ENCODE measurements around the gene LSR.
"Not testable (repeated sequence)": the region's sequence is repeated elsewhere in the genome, so short reads cannot be mapped to it uniquely, and the experiment has no call there.

Gene LSR

GRCh38 chr19:35286101-35286500 lies 37.3 kb downstream of the LSR start:
- not testable (repeated sequence) for DNase-seq (ENCODE audit: low spot score)

- DNase-seq (ENCODE audit: low spot score): no peak
These were observed 38.9 kb downstream of the LSR start for GRCh38 chr19:35287713-35288112.

GRCh38 chr19:35288331-35288730 lies 39.5 kb downstream of the LSR start:
- no peak for DNase-seq (ENCODE audit: low spot score)

GRCh38 chr19:35288906-35289305 lies 40.1 kb downstream of the LSR start:
- DNase-seq (ENCODE audit: low spot score): no peak

DNA sequence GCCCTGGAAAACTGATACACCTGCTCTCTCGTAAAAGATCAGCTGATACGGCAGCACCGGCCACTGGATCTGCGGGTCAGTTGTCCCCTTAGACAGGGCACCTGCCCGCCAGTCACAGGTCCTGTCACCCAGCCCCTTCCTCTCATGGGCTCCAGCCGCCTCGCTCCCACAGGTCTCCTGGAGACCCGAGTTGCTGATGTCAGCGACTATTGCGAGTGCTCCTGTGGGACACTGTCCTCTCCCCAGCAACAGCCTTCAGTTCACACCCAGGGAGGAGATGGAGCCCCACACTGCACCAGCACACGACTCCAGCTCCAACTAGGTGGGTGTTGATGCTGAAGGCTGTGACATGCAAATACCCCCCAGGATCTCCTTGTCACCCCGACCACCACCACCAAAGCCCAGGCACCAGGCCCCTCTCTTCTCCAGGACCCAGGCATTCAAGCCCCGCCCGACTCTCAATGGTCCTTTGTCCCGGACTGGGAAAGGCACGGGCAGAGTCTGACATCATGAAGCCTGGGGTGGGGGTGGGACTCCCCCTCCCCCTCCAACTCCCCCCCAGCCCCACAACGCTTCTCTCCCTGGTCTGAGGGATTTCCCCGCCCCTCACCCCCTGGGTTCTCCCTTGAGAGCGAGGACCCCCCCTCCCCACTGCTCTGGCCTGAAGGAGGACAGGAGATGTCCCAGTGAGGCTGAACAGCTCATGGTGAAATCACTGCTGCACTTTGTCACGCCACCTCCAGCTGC lies 41.8 kb downstream of the LSR start:
- DNase-seq (ENCODE audit: low spot score): no peak

- no peak for DNase-seq (ENCODE audit: low spot score)
These were observed 42.5 kb downstream of the LSR start for GRCh38 chr19:35291259-35291658.

DNA sequence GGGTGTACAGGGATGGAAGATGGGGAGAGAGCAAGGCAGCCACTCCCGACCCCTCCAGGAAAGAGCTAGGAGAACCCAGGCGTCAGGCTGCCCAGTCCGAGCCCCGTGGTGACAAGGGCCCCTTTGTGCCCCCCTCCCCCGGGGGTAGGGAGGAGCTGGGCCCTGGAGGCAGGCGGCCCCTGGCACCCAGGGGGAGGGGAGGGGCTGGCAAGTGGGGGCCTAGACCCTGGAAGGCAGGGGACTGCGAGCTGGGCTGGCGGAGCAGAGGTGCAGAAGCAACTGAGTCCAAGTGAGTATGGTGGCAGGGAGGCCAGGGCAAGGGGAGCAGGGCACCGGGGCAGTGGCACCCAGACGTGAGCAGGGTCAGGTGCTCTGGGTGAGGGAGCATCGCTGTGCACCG lies 43.1 kb downstream of the LSR start, which contains the start of gene MAG:
Gene MAG, plus strand, starts transcription at position 246 of the 400 bp plus-strand sequence. CDS start 3,248 bp downstream, outside the sequence.
- no peak for DNase-seq (ENCODE audit: low spot score)

GRCh38 chr19:35292421-35293362 lies 43.9 kb downstream of the LSR start:
- DNase-seq (ENCODE audit: low spot score): no peak

- DNase-seq (ENCODE audit: low spot score): no peak
These were observed 44.5 kb downstream of the LSR start for GRCh38 chr19:35293363-35293739.

DNA sequence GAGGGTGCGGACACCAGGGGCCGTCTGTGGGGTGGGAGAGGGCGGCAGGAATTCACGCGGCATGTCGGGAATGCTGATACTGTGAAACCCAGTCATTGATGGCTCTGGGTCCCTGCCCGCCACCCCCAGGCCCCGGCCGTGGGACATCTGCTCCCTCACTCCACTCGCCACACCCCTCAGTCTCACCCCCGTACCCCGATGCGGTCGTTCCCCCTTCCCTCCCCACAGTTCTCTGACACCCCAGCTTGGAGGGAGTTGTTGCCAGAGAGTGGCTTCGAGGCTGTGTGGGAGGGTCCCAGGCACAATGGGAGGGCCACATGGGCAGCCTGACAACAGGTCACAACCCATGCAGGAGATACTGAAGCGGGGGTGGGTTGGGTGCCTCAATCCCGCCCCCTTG lies 45.0 kb downstream of the LSR start:
- DNase-seq (ENCODE audit: low spot score): no peak

DNA sequence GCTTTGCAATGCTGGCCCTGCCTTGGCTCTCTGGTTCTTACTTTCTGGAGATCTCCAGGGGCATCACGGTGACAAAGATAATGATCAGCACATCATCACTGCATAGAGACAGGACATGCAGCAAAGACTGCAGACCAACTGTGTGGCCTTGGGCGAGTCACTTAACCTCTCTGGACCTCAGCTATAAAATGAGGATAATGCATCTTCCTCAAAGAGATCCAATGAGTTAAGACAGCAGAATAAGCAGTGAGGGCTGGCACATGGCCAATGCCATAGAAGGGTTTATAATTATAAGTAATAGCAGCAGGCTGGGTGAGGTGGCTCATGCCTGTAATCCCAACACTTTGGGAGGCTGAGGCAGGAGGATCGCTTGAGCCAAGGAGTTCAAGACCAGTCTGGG lies 45.5 kb downstream of the LSR start:
- no peak for DNase-seq (ENCODE audit: low spot score)

DNA sequence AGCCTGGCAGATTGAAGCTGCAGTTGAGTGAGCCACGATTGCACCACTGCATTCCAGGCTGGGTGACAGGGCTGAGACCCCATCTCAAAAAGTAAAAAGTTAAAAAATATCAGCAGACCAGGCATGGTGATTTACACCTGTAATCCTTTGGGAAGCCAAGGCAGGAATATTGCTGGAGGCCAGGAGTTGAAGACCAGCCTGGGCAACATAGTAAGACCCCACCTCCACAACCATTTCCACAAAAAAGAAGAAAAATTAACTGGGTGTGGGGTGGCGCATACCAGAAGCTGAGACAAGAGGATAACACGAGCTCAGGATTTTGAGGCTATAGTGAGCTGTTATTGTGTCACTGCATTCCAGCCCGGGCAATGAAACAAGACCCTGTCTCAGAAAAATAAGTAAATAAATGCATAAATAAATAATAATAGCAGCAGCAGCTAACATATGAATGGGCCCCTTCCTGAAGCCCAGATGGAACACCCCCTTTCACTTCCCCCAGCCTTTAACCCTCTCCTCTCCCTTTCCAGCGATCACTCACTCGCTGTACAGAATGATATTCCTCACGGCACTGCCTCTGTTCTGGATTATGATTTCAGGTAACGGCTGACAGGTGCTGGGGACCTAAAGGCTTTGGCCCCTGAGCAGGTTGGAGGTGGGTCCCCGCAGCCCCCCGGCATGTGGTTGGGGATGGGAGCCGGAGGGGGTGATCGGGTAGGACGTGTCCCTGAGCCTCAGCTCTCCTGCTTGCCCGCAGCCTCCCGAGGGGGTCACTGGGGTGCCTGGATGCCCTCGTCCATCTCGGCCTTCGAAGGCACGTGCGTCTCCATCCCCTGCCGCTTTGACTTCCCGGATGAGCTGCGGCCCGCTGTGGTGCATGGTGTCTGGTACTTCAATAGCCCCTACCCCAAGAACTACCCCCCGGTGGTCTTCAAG lies 46.3 kb downstream of the LSR start:
- DNase-seq (ENCODE audit: low spot score): no peak

DNA sequence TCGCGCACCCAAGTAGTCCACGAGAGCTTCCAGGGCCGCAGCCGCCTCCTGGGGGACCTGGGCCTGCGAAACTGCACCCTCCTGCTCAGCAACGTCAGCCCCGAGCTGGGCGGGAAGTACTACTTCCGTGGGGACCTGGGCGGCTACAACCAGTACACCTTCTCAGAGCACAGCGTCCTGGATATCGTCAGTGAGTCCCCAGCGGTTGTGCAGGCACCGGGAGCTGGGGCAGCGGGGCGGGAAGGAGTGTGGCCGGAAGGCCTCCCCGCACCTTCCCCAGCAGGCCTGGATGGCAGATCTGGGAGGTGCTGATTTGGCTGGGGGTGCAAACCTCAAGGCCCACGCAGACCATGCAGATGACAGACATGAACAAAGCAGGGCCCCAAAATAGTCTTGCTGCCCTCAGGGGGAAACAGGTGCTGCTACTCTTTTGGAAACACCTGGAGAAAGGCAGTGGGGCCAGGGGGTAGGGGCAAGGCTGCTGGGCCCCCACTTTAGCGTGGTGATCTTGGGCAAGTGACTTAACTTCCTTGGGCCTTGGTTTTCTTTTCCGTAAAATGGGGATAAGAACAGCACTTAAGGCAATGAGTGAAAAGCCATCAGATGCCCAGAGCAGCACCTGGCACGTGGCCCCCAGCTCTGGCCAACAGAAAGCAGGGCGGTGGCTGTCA lies 47.1 kb downstream of the LSR start:
- DNase-seq (ENCODE audit: low spot score): no peak

- DNase-seq (ENCODE audit: low spot score): no peak
These were observed 48.1 kb downstream of the LSR start for GRCh38 chr19:35296644-35297514.

- DNase-seq (ENCODE audit: low spot score): no peak
These were observed 48.7 kb downstream of the LSR start for GRCh38 chr19:35297515-35297848.

- DNase-seq (ENCODE audit: low spot score): no peak
These were observed 49.1 kb downstream of the LSR start for GRCh38 chr19:35297922-35298321.

DNA sequence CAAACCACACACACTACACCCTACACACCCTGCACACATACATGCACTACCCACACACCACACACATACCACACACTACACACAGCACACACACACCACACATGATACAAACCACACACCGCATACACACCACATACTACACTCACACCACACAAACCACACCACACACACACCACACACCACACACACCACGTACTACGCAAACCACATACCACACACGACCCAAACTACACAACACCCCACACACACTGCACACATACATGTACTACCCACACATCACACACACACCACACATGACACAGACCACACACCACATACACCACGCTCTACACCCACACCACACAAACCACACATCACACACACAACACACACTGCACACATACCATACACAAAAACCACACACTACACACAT lies 49.8 kb downstream of the LSR start:
- DNase-seq (ENCODE audit: low spot score): no peak

DNA sequence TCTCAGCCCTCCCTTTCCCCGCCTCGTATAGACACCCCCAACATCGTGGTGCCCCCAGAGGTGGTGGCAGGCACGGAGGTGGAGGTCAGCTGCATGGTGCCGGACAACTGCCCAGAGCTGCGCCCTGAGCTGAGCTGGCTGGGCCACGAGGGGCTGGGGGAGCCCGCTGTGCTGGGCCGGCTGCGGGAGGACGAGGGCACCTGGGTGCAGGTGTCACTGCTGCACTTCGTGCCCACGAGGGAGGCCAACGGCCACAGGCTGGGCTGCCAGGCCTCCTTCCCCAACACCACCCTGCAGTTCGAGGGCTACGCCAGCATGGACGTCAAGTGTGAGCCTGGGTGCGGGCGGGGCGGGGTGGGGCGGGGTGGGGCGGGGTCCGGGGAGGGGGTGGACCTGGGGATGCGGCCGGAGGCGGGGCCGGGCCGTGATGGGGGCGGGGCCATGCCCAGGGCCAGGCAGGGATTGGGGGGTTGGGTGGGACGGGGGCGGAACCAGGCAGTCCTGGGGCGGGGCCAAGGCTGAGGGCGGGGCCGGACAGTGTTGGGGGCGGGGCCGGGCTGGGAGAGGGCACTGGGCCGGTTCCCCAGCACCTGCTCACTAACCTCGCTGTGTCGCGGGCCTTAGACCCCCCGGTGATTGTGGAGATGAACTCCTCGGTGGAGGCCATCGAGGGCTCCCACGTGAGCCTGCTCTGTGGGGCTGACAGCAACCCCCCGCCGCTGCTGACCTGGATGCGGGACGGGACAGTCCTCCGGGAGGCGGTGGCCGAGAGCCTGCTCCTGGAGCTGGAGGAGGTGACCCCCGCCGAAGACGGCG lies 50.9 kb downstream of the LSR start:
- no peak for DNase-seq (ENCODE audit: low spot score)

DNA sequence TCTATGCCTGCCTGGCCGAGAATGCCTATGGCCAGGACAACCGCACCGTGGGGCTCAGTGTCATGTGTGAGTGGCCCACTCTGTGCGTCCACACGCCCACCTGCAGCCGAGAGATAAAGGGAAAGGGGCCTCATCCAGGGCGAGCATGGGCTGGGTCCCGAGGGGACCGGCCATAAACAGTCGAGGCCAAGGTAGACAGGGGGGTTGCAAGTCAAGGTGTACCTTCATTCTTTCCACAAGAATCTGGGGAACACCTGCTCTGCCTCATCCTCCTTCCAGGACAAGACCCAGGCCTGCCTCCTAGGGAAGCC lies 51.5 kb downstream of the LSR start:
- DNase-seq (ENCODE audit: low spot score): no peak

- no peak for DNase-seq (ENCODE audit: low spot score)
These were observed 53.2 kb downstream of the LSR start for GRCh38 chr19:35301961-35302360.

Measured in HuH-7 (cell line).